H9 (cell line): ENCODE data around the gene OVAAL. TPM values are rescaled to one million over a fixed set of nuclear protein-coding genes. Genes with fewer than 3 reads are reported as not detected.

Experiments
- DNase-seq: peaks from one replicate; pipeline ENCODE4 v3.0.0-alpha.2; 2017
- H2AFZ ChIP-seq: one replicate; pipeline ENCODE4 v1.6.1; 2013; ENCODE audit warnings: mild to moderate bottlenecking, low read length, control low read depth, moderate library complexity
- H2AK5ac ChIP-seq: 2 replicates; pipeline ENCODE4 v1.6.1; 2013; ENCODE audit warnings: low read length, control low read depth, mixed read lengths; ENCODE audit not compliant: insufficient read length
- H2BK120ac ChIP-seq: one replicate; pipeline ENCODE4 v1.6.1; 2013; ENCODE audit warnings: low read depth, mild to moderate bottlenecking, low read length, control low read depth, inconsistent platforms; ENCODE audit not compliant: poor library complexity, severe bottlenecking
- H2BK12ac ChIP-seq: 2 replicates; pipeline ENCODE4 v1.6.1; 2013; ENCODE audit warnings: low read length, control low read depth, mixed read lengths, low read depth; ENCODE audit not compliant: insufficient read length
- H2BK15ac ChIP-seq: 2 replicates; pipeline ENCODE4 v1.6.1; 2013; ENCODE audit warnings: low read depth, low read length, control low read depth
- H2BK20ac ChIP-seq: one replicate; pipeline ENCODE4 v1.6.1; 2013; ENCODE audit warnings: low read depth, mild to moderate bottlenecking, low read length, control low read depth, inconsistent platforms; ENCODE audit not compliant: poor library complexity, severe bottlenecking
- H2BK5ac ChIP-seq: 2 replicates; pipeline ENCODE4 v1.6.1; 2013; ENCODE audit warnings: low read length, control low read depth, mixed read lengths; ENCODE audit not compliant: insufficient read length
- H3K14ac ChIP-seq: 2 replicates; pipeline ENCODE4 v1.6.1; 2013; ENCODE audit warnings: low read length, control low read depth; ENCODE audit not compliant: insufficient read depth
- H3K18ac ChIP-seq: 2 replicates; pipeline ENCODE4 v1.6.1; 2013; ENCODE audit warnings: low read depth, mild to moderate bottlenecking, mixed read lengths, low read length, control low read depth; ENCODE audit not compliant: insufficient read length
- H3K23ac ChIP-seq: 2 replicates; pipeline ENCODE4 v1.6.1; 2013; ENCODE audit warnings: low read length, control low read depth, mixed read lengths, low read depth; ENCODE audit not compliant: insufficient read length
- H3K23me2 ChIP-seq: 2 replicates; pipeline ENCODE4 v1.6.1; 2013; ENCODE audit warnings: low read depth, mild to moderate bottlenecking, mixed read lengths, low read length, control low read depth; ENCODE audit not compliant: insufficient read length, poor library complexity, severe bottlenecking
- H3K27ac ChIP-seq: 2 replicates; pipeline ENCODE4 v1.5.1; 2013; ENCODE audit warnings: low read length, control low read depth, mixed read lengths, low read depth; ENCODE audit not compliant: insufficient read length
- H3K27me3 ChIP-seq: 2 replicates; pipeline ENCODE4 v1.6.1; 2013; ENCODE audit warnings: low read length, control low read depth, inconsistent platforms; ENCODE audit not compliant: insufficient read depth
- H3K4ac ChIP-seq: 2 replicates; pipeline ENCODE4 v1.6.1; 2013; ENCODE audit warnings: low read depth, mild to moderate bottlenecking, control low read depth, inconsistent platforms, low read length, moderate library complexity
- H3K4me1 ChIP-seq: 2 replicates; pipeline ENCODE4 v1.6.1; 2013; ENCODE audit warnings: low read length, control low read depth, inconsistent platforms; ENCODE audit not compliant: insufficient read depth
- H3K4me2 ChIP-seq: 2 replicates; pipeline ENCODE4 v1.6.1; 2013; ENCODE audit warnings: low read length, control low read depth, mixed read lengths; ENCODE audit not compliant: insufficient read length, insufficient read depth
- H3K56ac ChIP-seq: 2 replicates; pipeline ENCODE4 v1.6.1; 2013; ENCODE audit warnings: low read depth, mild to moderate bottlenecking, mixed read lengths, low read length, control low read depth; ENCODE audit not compliant: insufficient read length
- H3K79me1 ChIP-seq: 2 replicates; pipeline ENCODE4 v1.6.1; 2013; ENCODE audit warnings: low read depth, mild to moderate bottlenecking, moderate library complexity, low read length, control low read depth, inconsistent platforms; ENCODE audit not compliant: insufficient read depth, poor library complexity, severe bottlenecking
- H3K79me2 ChIP-seq: 2 replicates; pipeline ENCODE4 v1.6.1; 2013; ENCODE audit warnings: low read length, control low read depth, inconsistent platforms; ENCODE audit not compliant: insufficient read depth
- H3K9ac ChIP-seq: 2 replicates; pipeline ENCODE4 v1.6.1; 2013; ENCODE audit warnings: low read length, control low read depth, mixed read lengths; ENCODE audit not compliant: insufficient read length; ENCODE audit errors: extremely low read depth
- H3K9me3 ChIP-seq: one replicate; pipeline ENCODE4 v1.6.1; 2013; ENCODE audit warnings: low read depth, low read length, inconsistent platforms; ENCODE audit not compliant: control insufficient read depth
- H3T11ph ChIP-seq: one replicate; pipeline ENCODE4 v1.6.1; 2013; ENCODE audit warnings: mild to moderate bottlenecking, low read length, control low read depth, inconsistent platforms
- H4K20me1 ChIP-seq: one replicate; pipeline ENCODE4 v1.6.1; 2013; ENCODE audit not compliant: control insufficient read depth, insufficient read length, insufficient read depth
- H4K5ac ChIP-seq: 2 replicates; pipeline ENCODE4 v1.6.1; 2013; ENCODE audit warnings: low read depth, mild to moderate bottlenecking, mixed read lengths, low read length, control low read depth; ENCODE audit not compliant: insufficient read length
- H4K8ac ChIP-seq: replicated peaks from 2 replicates; pipeline ENCODE4 v1.6.1; 2013; ENCODE audit warnings: low read length, control low read depth, mixed read lengths, low read depth; ENCODE audit not compliant: insufficient read length
- H4K91ac ChIP-seq: 2 replicates; pipeline ENCODE4 v1.6.1; 2013; ENCODE audit warnings: low read depth, mild to moderate bottlenecking, moderate library complexity, mixed read lengths, low read length, control low read depth; ENCODE audit not compliant: insufficient read length
- H3K27ac Mint-ChIP-seq, 3 experiments: 2 replicates in 2 of 3; 3 replicates in 1 of 3; pipeline ENCODE4 v1.8.0; 2020 to 2021; ENCODE audit warnings: mixed read lengths in 3 of 3, mild to moderate bottlenecking in 1 of 3, moderate library complexity in 1 of 3
- H3K27me3 Mint-ChIP-seq: 2 replicates; pipeline ENCODE4 v1.8.0; 2021; ENCODE audit warnings: low read depth, mild to moderate bottlenecking, moderate library complexity, mixed read lengths
- H3K36me3 Mint-ChIP-seq, 3 experiments: 2 replicates in 2 of 3; 3 replicates in 1 of 3; pipeline ENCODE4 v1.8.0; 2020 to 2021; ENCODE audit warnings: low read depth in 3 of 3, mixed read lengths in 3 of 3; ENCODE audit not compliant: insufficient read depth in 1 of 3
- H3K4me1 Mint-ChIP-seq, 2 experiments: 2 replicates each; pipeline ENCODE4 v1.8.0; 2020; ENCODE audit warnings: mixed read lengths in 2 of 2
- H3K4me3 Mint-ChIP-seq, 2 experiments: 2 replicates in 1 of 2; 3 replicates in 1 of 2; pipeline ENCODE4 v1.8.0; 2020 to 2021; ENCODE audit warnings: mild to moderate bottlenecking in 2 of 2, mixed read lengths in 2 of 2, moderate library complexity in 1 of 2
- H3K9me3 Mint-ChIP-seq, 2 experiments: 2 replicates in 1 of 2; 3 replicates in 1 of 2; pipeline ENCODE4 v1.8.0; 2020; ENCODE audit warnings: mild to moderate bottlenecking in 2 of 2, mixed read lengths in 2 of 2, moderate library complexity in 1 of 2
- CTCF ChIP-seq: fragments of 200-600 bp; sonication (generic); conservative IDR thresholded peaks from 3 replicates; pipeline ENCODE4 v1.8.0; 2021; ENCODE audit warnings: antibody characterized with exemption, mild to moderate bottlenecking
- WGBS: extraction: QIAGEN DNeasy Blood & Tissue Kit; methylation state at CpG from one replicate; pipeline ENCODE4 v1.1.7; 2013; ENCODE audit warnings: missing lambda C conversion rate, low lambda C conversion rate, mixed read lengths; ENCODE audit not compliant: insufficient read length; ENCODE audit errors: extremely low coverage; 5-methylcytosine and 5-hydroxymethylcytosine counted together
- total RNA-seq: library from RNA; stranded (reverse); gene quantifications from 2 replicates; pipeline ENCODE4 v1.2.1, GENCODE V29; 2021

The OVAAL gene
- total RNA-seq, 1 experiment from 2014 or later = not detected

- Histone ChIP-seq H3K4me1 (no peaks in the 10 kb centered on the region), H3K27ac (no peak overlapping the region), H4K8ac (no peak overlapping the region), H2AK5ac (no peak overlapping the region), H3K23ac (no peak overlapping the region), H3K79me1 (no peaks in the 10 kb centered on the region), H3K9me3 (no peaks in the 10 kb centered on the region), H3T11ph (no peak overlapping the region), H2BK5ac (no peak overlapping the region), H2BK12ac (no peak overlapping the region), H2BK15ac (no peak overlapping the region), H3K14ac (no peak overlapping the region), H3K23me2 (no peaks in the 10 kb centered on the region), H3K79me2 (no peaks in the 10 kb centered on the region), H3K4ac (no peak overlapping the region), H4K20me1 (no peaks in the 10 kb centered on the region), H4K91ac (no peak overlapping the region), H2BK120ac (no peak overlapping the region), H2AFZ (no peak overlapping the region), H3K56ac (no peak overlapping the region), H3K4me2 (no peak overlapping the region), H3K27me3 (no peaks in the 10 kb centered on the region), H3K18ac (no peak overlapping the region), H3K9ac (no peak overlapping the region), H2BK20ac (no peak overlapping the region), H4K5ac (no peak overlapping the region)
- Mint-ChIP-seq H3K9me3 (peaks cover 0 to 2% of the 10 kb centered on the region in 2 experiments; a peak in 3 of 5 replicates), H3K4me3 (no peak overlapping the region), H3K27ac (no peak overlapping the region), H3K4me1 (peaks cover 13 to 20% of the 10 kb centered on the region in 2 experiments), H3K27me3 (no peaks in the 10 kb centered on the region), H3K36me3 (peaks cover 0 to 9% (median 0%) of the 10 kb centered on the region in 3 experiments; a peak in 1 of 7 replicates)
- DNase-seq = peak; percentile 72
- peak; percentile 91 for TF ChIP-seq CTCF
- WGBS = no CpG with 5 or more reads among the region's 8 CpGs
Measured at GRCh38 chr1:180515857-180516388, 42.8 kb upstream of the OVAAL start.
